Aorta (tissue), 5 donors: ENCODE data around the gene SLC16A1. TPM values are rescaled to one million over a fixed set of nuclear protein-coding genes. Genes with fewer than 3 reads are reported as not detected.
"Not testable (repeated sequence)": the region's sequence is repeated elsewhere in the genome, so short reads cannot be mapped to it uniquely, and the experiment has no call there.

Source experiments
- ATAC-seq: fragments of 200-7000 bp; cut with Tn5 transposase; one replicate; pipeline ENCODE4 v1.9.1; 2022; ENCODE audit warnings: moderate library complexity; ENCODE audit not compliant: low FRiP score
- DNase-seq, 2 donors: peaks; one replicate each; pipeline ENCODE4 v3.0.0-alpha.2; 2020
- H3K27ac ChIP-seq, 2 donors: one replicate each; pipeline ENCODE4 v1.5.1; 2013; ENCODE audit warnings: low read length in 2 of 2, mild to moderate bottlenecking in 2 of 2, moderate library complexity in 2 of 2, control low read depth in 1 of 2, inconsistent platforms in 1 of 2, low read depth in 1 of 2
- H3K27me3 ChIP-seq, 2 donors: one replicate each; pipeline ENCODE4 v1.6.1; 2013; ENCODE audit warnings: control low read depth in 1 of 2, low read length in 1 of 2, mild to moderate bottlenecking in 1 of 2, moderate library complexity in 1 of 2; ENCODE audit not compliant: insufficient read depth in 2 of 2, control insufficient read depth in 1 of 2
- H3K36me3 ChIP-seq, 2 donors: one replicate each; pipeline ENCODE4 v1.6.1; 2013; ENCODE audit warnings: control low read depth in 1 of 2, low read length in 1 of 2, mild to moderate bottlenecking in 1 of 2; ENCODE audit not compliant: insufficient read depth in 2 of 2, control insufficient read depth in 1 of 2
- H3K4me1 ChIP-seq, 2 donors: one replicate each; pipeline ENCODE4 v1.6.1; 2013; ENCODE audit warnings: low read length in 2 of 2, control low read depth in 1 of 2, mild to moderate bottlenecking in 1 of 2, moderate library complexity in 1 of 2; ENCODE audit not compliant: insufficient read depth in 2 of 2, control insufficient read depth in 1 of 2
- H3K4me3 ChIP-seq, 2 donors: one replicate each; pipeline ENCODE4 v1.5.1; 2013; ENCODE audit warnings: low read length in 2 of 2, control low read depth in 1 of 2, mild to moderate bottlenecking in 1 of 2
- H3K9me3 ChIP-seq: one replicate; pipeline ENCODE4 v1.6.1; 2013; ENCODE audit warnings: mild to moderate bottlenecking, low read length; ENCODE audit not compliant: control insufficient read depth
- WGBS, 2 donors: extraction: QIAGEN DNeasy Blood & Tissue Kit; methylation state at CpG; one replicate each; pipeline ENCODE4 v1.1.7; 2013; 5-methylcytosine and 5-hydroxymethylcytosine counted together
- intact Hi-C, 2 donors: fragments of 100-400 bp; cut with DNase I; formaldehyde crosslinking; loops; one replicate each; pipeline versions ENCODE4 v1.14.2 to v1.15.0; 2022
- polyA plus RNA-seq, 2 donors: library from polyadenylated mRNA; stranded (reverse); fragments of 200-250 nt; gene quantifications; one replicate each; pipeline ENCODE4 v1.2.3, GENCODE V29; 2013
- total RNA-seq, 2 donors: library from RNA; stranded (reverse); fragmentation: NEBNext Ultra II Directional; extraction: Animal tissue kit (Norgen Biotek cat#: 25700); gene quantifications; one replicate each; pipeline ENCODE4 v1.2.1, GENCODE V29; 2021
- donor health status: healthy with polysubstance abuse.
- donor health status: Bipolar disorder and iron deficiency.
- donor health status: DM: no; HTN: no; CAD: no.
- donor health status: DM: no; HTN: no; CAD: no.
- donor health status: DM: yes; HTN: yes; CAD: no.

SLC16A1 gene
- total and polyA plus RNA-seq, 4 donors = 3.0 to 32.4 (median 19.7) TPM

DNA sequence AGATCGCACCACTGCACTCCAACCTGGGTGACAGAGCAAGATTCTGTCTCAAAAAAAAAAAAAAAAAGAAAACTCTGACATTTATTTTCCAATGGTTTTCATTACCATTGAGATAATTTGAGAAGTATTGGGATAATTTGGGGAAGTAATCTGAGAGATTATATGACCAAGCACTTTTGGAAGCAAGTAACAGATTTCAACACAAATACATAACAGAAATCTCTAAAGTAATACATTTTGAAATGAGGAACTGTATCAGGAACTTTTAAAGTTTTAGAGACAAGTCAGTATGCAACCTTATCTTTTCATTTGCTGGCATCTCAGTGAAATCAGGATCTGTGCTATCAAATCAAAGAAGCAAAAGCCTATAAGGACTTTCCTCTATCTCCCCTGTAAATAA, 25.4 kb upstream of the SLC16A1 start:
- WGBS, 2 donors = 94 to 96% methylated on average over 1 of the region's 1 CpG
- Histone ChIP-seq H3K4me1 (no peaks in the 10 kb centered on the region), H3K4me3 (no peak overlapping the region), H3K27ac (no peak overlapping the region), H3K36me3 (no peaks in the 10 kb centered on the region), H3K9me3 (no peaks in the 10 kb centered on the region), H3K27me3 (no peaks in the 10 kb centered on the region)
- no peak for ATAC-seq
- intact Hi-C loops = no loop called here
- DNase-seq = no peak

GRCh38 chr1:112975336-112975735, 19.3 kb upstream of the SLC16A1 start:
- no peaks in the 10 kb centered on the region for H3K36me3 ChIP-seq
- no peak for ATAC-seq
- no peaks in the 10 kb centered on the region for H3K9me3 ChIP-seq
- no peaks in the 10 kb centered on the region for H3K4me1 ChIP-seq
- no peak overlapping the region for H3K4me3 ChIP-seq
- no peaks in the 10 kb centered on the region for H3K27me3 ChIP-seq
- no peak for DNase-seq
- intact Hi-C loops = no loop called here
- no peak overlapping the region for H3K27ac ChIP-seq
- 80 to 81% methylated on average over 5 of the region's 5 CpGs for WGBS, 2 donors

- intact Hi-C loops = no loop called here
- Histone ChIP-seq H3K27me3 (no peaks in the 10 kb centered on the region), H3K9me3 (no peaks in the 10 kb centered on the region), H3K27ac (no peak overlapping the region), H3K4me3 (no peak overlapping the region), H3K36me3 (no peaks in the 10 kb centered on the region), H3K4me1 (no peaks in the 10 kb centered on the region)
- ATAC-seq = no peak
- 48 to 61% methylated on average over 1 of the region's 1 CpG for WGBS, 2 donors
- DNase-seq = no peak
These were observed 18.6 kb upstream of the SLC16A1 start for GRCh38 chr1:112974646-112975045.

- WGBS, 2 donors = 97 to 100% methylated on average over 1 of the region's 1 CpG
- intact Hi-C loops = no loop called here
- Histone ChIP-seq H3K27ac (no peak overlapping the region), H3K4me1 (no peaks in the 10 kb centered on the region), H3K36me3 (no peaks in the 10 kb centered on the region), H3K9me3 (no peaks in the 10 kb centered on the region), H3K27me3 (no peaks in the 10 kb centered on the region), H3K4me3 (no peak overlapping the region)
- ATAC-seq (no peak), DNase-seq (no peak)
These were observed 17.8 kb upstream of the SLC16A1 start for GRCh38 chr1:112973788-112974187.

DNA sequence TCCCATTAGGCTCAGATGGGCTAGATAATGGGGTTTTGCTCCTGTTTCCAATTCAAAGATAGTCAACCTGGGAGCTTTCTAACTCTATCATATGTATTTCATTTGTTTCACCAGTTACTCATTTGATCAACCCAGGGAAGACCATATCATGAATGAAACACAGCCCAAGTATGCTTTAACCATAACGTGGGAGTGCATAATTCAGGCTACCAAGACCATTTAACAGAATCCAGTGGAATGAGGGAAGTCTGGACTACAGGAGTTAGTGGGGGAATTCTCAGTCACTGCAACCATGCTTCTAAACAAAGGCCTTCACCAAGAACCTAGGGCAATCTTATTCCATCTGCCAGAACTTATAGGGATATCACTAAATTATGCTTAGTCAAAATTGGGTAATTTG, 15.0 kb upstream of the SLC16A1 start:
- Histone ChIP-seq H3K4me3 (no peak overlapping the region), H3K27ac (no peak overlapping the region), H3K36me3 (peaks cover 0 to 7% of the 10 kb centered on the region in 2 donors), H3K27me3 (no peaks in the 10 kb centered on the region), H3K9me3 (no peaks in the 10 kb centered on the region), H3K4me1 (no peaks in the 10 kb centered on the region)
- DNase-seq = no peak
- ATAC-seq = no peak
- intact Hi-C loops = no loop called here
- WGBS, 2 donors = 70 to 73% methylated on average over 1 of the region's 1 CpG

DNA sequence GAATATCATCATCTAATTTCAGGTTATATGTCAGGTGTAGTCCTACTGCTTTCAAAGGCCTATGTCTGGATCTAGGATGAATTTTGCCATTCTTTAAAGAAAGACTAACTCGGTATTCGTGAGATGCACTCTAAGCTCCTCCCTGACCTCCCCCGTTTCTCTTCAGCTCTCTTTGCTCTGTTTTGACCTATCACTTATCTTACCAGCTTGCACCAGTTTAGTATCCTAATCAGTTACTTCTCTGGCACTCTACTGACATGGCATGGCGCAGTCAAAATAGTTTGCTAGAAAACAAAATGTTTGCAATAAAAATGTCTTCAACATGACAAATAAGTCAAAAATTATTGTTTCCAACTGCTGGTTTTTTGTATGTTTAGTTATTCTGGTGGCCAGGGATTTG, 8.4 kb upstream of the SLC16A1 start:
- Histone ChIP-seq H3K27ac (no peak overlapping the region), H3K9me3 (no peaks in the 10 kb centered on the region), H3K27me3 (no peaks in the 10 kb centered on the region), H3K4me3 (no peak overlapping the region), H3K4me1 (no peaks in the 10 kb centered on the region), H3K36me3 (peaks cover 0 to 7% of the 10 kb centered on the region in 2 donors)
- intact Hi-C loops = no loop called here
- ATAC-seq (no peak), DNase-seq (no peak)
- 91% methylated on average over 4 of the region's 4 CpGs for WGBS, 2 donors

DNA sequence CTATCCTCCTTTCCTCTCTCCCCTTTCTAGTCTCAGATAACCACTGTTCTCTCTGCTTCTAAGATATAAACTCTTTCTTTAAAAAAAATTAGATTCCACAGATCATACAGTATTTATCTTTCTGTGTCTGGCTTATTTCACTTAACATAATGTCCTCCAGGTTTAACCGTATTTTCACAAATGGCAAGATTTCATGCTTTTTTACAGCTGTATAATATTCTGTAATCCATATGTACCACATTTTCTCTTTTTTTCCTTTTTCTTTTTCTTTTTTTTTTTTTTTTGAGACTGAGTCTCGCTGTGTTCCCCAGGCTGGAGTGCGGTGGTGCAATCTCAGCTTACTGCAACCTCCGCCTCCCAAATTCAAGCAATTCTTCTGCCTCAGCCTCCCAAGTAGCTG, 5.1 kb upstream of the SLC16A1 start:
- ATAC-seq (no peak), DNase-seq (no peak)
- no peaks in the 10 kb centered on the region for H3K9me3 ChIP-seq
- no peaks in the 10 kb centered on the region for H3K27me3 ChIP-seq
- H3K27ac ChIP-seq = no peak overlapping the region
- intact Hi-C loops = no loop called here
- no peaks in the 10 kb centered on the region for H3K4me1 ChIP-seq
- no peak overlapping the region for H3K4me3 ChIP-seq
- no peaks in the 10 kb centered on the region for H3K36me3 ChIP-seq
- WGBS, 2 donors = 96 to 99% methylated on average over 4 of the region's 4 CpGs

- Histone ChIP-seq H3K4me3 (no peak overlapping the region), H3K36me3 (no peaks in the 10 kb centered on the region), H3K27me3 (no peaks in the 10 kb centered on the region), H3K9me3 (no peaks in the 10 kb centered on the region), H3K27ac (no peak overlapping the region), H3K4me1 (no peaks in the 10 kb centered on the region)
- DNase-seq (no peak), ATAC-seq (no peak)
- intact Hi-C loops = no loop called here
- WGBS, 2 donors = 88 to 90% methylated on average over 3 of the region's 3 CpGs
These were observed 4.4 kb upstream of the SLC16A1 start for GRCh38 chr1:112960384-112960783.

DNA sequence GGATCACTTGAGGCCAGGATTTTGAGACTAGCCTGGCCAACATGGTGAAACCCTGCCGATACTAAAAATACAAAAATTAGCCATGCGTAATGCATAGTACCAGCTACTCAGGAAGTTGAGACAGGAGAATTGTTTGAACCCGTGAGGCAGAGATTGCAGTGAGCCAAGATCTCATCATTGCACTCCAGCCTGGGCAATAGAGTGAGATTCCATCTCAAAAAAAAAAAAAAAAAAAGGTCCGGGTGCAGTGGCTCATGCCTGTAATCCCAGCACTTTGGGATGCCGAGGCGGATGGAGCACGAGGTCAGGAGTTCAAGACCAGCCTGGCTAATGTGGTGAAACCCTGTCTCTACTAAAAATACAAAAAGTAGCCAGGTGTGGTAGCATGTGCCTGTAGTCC, 2.2 kb upstream of the SLC16A1 start:
- intact Hi-C loops = loop anchor here (5.0 kb wide), 2 partner anchors 39 to 84 kb away; no protein-coding TSS in a partner anchor
- not testable (repeated sequence) for H3K4me3 ChIP-seq, H3K36me3 ChIP-seq, H3K27me3 ChIP-seq, H3K4me1 ChIP-seq, ATAC-seq, H3K9me3 ChIP-seq, H3K27ac ChIP-seq, DNase-seq
- 65 to 69% methylated on average over 7 of the region's 7 CpGs for WGBS, 2 donors
